H7 (cell line): ENCODE measurements around the gene FANCI. TPM values are rescaled to one million over a fixed set of nuclear protein-coding genes. Genes with fewer than 3 reads are reported as not detected.

Experiments used
- DNase-seq: peaks from one replicate; pipeline ENCODE4 v3.0.0; 2012
- H3K27me3 ChIP-seq: 2 replicates; pipeline ENCODE4 v1.6.0; 2011; ENCODE audit warnings: mild to moderate bottlenecking, low read length; ENCODE audit not compliant: control insufficient read depth, insufficient read depth
- H3K36me3 ChIP-seq: replicated peaks from 2 replicates; pipeline ENCODE4 v1.5.1; 2011; ENCODE audit warnings: low read length; ENCODE audit not compliant: control insufficient read depth, insufficient read depth
- H3K4me3 ChIP-seq: 2 replicates; pipeline ENCODE4 v1.5.1; 2011; ENCODE audit warnings: low read depth, mild to moderate bottlenecking, control low read depth, low read length, moderate library complexity; ENCODE audit not compliant: insufficient read depth
- total RNA-seq: library from RNA; depleted of rRNA; stranded (reverse); fragments of >200 nt; shearing (Covaris generic); gene quantifications from 2 replicates; pipeline ENCODE4 v1.2.3, GENCODE V29; 2014; rRNA removed

Gene FANCI
- total RNA-seq, 1 experiment from 2014 or later = 54.4 TPM

GRCh38 chr15:89362203-89363101, 118.7 kb downstream of the FANCI start:
- H3K4me3 ChIP-seq = no peak overlapping the region
- DNase-seq = peak; percentile 75

GRCh38 chr15:89363133-89363532, 119.4 kb downstream of the FANCI start:
- H3K27me3 ChIP-seq = peaks cover 99% of the 10 kb centered on the region
- DNase-seq = no peak
- no peaks in the 10 kb centered on the region for H3K36me3 ChIP-seq
- no peak overlapping the region for H3K4me3 ChIP-seq

More at GRCh38 chr15:89362203-89363101, 118.7 kb downstream of the FANCI start:
- Histone ChIP-seq H3K27me3 (peaks cover 99% of the 10 kb centered on the region), H3K36me3 (no peaks in the 10 kb centered on the region)

GRCh38 chr15:89363770-89364169, 120.0 kb downstream of the FANCI start:
- DNase-seq = no peak
- peaks cover 99% of the 10 kb centered on the region for H3K27me3 ChIP-seq
- no peak overlapping the region for H3K4me3 ChIP-seq
- H3K36me3 ChIP-seq = no peaks in the 10 kb centered on the region

- Histone ChIP-seq H3K36me3 (no peaks in the 10 kb centered on the region), H3K27me3 (peaks cover 100% of the 10 kb centered on the region), H3K4me3 (no peak overlapping the region)
- no peak for DNase-seq
Observed at GRCh38 chr15:89364341-89364740, 120.6 kb downstream of the FANCI start.

GRCh38 chr15:89364741-89365450, 121.1 kb downstream of the FANCI start:
- peak; percentile 73 for DNase-seq
- peaks cover 100% of the 10 kb centered on the region for H3K27me3 ChIP-seq
- H3K36me3 ChIP-seq = no peaks in the 10 kb centered on the region
- H3K4me3 ChIP-seq = no peak overlapping the region

GRCh38 chr15:89365462-89366065, 121.8 kb downstream of the FANCI start:
- Histone ChIP-seq H3K36me3 (no peaks in the 10 kb centered on the region), H3K27me3 (peaks cover 100% of the 10 kb centered on the region), H3K4me3 (no peak overlapping the region)
- no peak for DNase-seq

Other genes with a start within 250 kb of the FANCI start
- 11.5 and 14.9 TPM in 2 replicates for gene ABHD2, start 155.5 kb upstream of the FANCI start, total RNA-seq
- 0.15 TPM in 1 of 2 replicates, not detected in the other for gene RLBP1, start 22.4 kb upstream of the FANCI start, total RNA-seq
- 79.4 and 87.8 TPM in 2 replicates for gene POLG, start 90.8 kb downstream of the FANCI start, total RNA-seq